Right lobe of liver (tissue), 4 donors: Measurements from ENCODE around the gene SSTR3.

ENCODE experiments used
- CTCF ChIP-seq, 4 donors: fragments of 200-600 bp in 3 of 4; fragments of 450-650 bp in 1 of 4; IDR thresholded peaks; one replicate each; pipeline versions ENCODE4 v1.5.1 to v1.8.0; 2016 to 2022; ENCODE audit warnings: antibody characterized with exemption in 4 of 4, mild to moderate bottlenecking in 2 of 4
- POLR2A ChIP-seq: fragments of 450-650 bp; IDR thresholded peaks from one replicate; pipeline ENCODE4 v1.6.1; 2017; ENCODE audit warnings: antibody characterized with exemption, mild to moderate bottlenecking
- donor health status: DM: no; HTN: no; CAD: no.
- donor health status: DM: no; HTN: no; CAD: no.
- donor health status: DM: no; HTN: yes; CAD: no.

- TF ChIP-seq POLR2A (no peak), CTCF (IDR thresholded peaks at IDR 0.05) (no peak)
These were observed 38.6 kb downstream of the SSTR3 start for GRCh38 chr22:37173709-37174108.
